ENCODE data around the gene MMAB. TPM values are rescaled to one million over a fixed set of nuclear protein-coding genes. Genes with fewer than 3 reads are reported as not detected.

The MMAB gene
- total RNA-seq, 1 experiment from 2014 or later = 22.2 TPM

DNA sequence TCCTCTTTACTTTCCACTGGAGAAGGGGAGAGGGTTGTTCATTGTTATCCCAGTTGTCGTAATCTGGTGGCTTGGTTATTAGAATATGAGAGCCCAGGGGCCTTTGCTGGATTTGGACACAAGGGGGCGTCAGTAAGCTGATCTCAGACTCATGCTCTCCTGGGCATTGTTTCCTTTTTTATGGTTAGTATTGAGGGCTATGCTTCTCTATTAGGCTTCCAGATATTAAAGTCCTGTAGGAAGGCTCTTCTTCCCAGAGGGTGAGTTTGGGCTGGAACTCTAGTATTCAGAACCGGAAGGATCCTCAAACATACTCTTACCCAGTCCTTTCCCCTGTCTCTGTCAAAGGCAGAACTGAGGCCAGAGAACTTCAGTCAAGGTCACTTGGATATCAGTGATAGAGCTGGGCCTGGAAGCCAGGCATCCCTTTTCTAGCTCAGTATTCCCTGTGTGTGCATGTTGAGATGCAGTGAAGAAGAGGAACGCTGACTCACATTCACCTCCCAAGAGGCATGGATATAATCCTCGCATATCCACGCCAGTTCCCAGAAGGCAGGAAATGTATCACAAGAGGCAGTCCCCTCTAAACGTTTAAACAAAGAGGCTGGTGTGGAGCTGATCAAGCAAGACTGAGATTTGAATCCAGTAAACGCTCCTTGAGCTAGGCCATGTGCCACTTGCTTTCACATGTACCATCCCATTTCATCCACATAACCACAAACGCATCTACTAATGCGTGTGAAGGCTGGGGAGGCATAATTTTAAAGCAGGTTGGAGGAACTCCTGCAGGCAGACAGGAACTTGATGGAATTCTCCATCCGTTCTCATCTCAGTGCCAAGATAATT lies 54.3 kb downstream of the MMAB start:
- H3K36me3 ChIP-seq = no peaks in the 10 kb centered on the region
- peaks cover 61% of the 10 kb centered on the region for H3K4me1 ChIP-seq
- peak; percentile 73 to 90 for DNase-seq
- peak overlapping the region; percentile 73 for H3K27ac ChIP-seq
- H3K27me3 ChIP-seq = no peaks in the 10 kb centered on the region
- no peak overlapping the region for H3K4me3 ChIP-seq
- no peaks in the 10 kb centered on the region for H3K9me3 ChIP-seq (replicated peaks)

DNA sequence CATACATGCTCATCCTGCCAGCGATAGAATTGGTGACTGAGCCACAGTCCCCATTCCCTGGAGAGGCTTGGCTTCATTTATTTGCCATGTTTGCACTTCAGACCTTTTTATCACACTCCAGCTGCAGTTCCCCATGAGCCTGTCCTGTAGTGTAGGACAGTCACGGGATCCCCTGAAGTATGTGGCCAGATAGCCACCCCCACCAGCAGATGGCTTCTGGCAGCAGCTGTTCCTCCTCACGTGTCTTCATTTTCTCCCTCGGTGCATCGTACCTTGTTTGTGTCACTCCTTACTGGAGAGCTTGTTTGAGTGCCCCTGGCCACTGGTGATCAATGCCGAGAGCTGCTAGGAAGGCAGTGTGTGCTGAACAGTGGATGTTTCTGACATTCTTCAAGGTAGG lies 55.7 kb downstream of the MMAB start:
- Histone ChIP-seq H3K27me3 (no peaks in the 10 kb centered on the region), H3K4me3 (no peak overlapping the region), H3K4me1 (peaks cover 48% of the 10 kb centered on the region), H3K9me3 (replicated peaks) (no peaks in the 10 kb centered on the region), H3K27ac (peak overlapping the region; percentile 73), H3K36me3 (no peaks in the 10 kb centered on the region)
- DNase-seq = peak; percentile 72 to 77

DNA sequence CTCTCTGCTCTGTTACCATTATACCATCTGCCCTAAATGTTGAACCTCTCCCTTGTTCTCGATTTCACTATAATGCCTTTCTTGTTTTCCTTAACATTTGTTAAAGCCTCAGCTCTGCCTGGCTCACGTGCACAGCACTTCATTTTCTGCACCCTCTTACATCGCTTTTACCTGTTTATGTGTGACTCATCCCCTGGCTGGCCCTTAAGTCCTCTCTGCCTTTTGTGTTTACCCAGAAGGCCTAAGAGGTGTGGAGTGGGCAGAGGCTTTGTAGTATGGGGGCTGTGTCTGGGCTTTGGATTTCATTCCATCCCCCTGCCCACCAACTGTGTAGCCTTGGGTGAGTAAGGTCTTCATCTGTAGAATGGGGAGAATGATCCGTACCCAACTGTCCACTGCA lies 59.3 kb downstream of the MMAB start:
- H3K27ac ChIP-seq = no peak overlapping the region
- no peaks in the 10 kb centered on the region for H3K27me3 ChIP-seq
- no peaks in the 10 kb centered on the region for H3K9me3 ChIP-seq (replicated peaks)
- H3K4me3 ChIP-seq = no peak overlapping the region
- H3K4me1 ChIP-seq = peaks cover 26% of the 10 kb centered on the region
- DNase-seq = no peak
- H3K36me3 ChIP-seq = peaks cover 4% of the 10 kb centered on the region

DNA sequence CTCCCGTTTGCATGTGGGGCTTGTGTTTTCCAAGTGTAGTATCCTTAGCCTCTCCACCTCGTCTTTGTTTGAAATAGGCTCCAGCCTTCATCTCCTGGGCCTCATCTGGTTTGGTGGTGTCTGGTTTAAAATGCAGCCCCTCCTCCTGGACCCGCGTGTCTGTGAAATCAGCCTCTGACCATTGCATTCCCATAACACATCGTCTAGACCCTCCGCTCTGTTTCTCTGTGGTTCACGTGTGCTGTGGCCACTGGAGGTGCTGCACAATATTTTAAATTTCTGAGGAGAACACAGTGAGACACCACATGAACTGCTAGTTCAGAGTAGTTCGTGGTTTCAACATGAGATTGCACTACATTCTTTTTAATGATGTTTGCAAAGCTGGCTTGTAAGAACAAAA lies 60.3 kb downstream of the MMAB start:
- Histone ChIP-seq H3K27me3 (no peaks in the 10 kb centered on the region), H3K4me3 (no peak overlapping the region), H3K27ac (no peak overlapping the region), H3K36me3 (peaks cover 4% of the 10 kb centered on the region), H3K4me1 (peaks cover 17% of the 10 kb centered on the region), H3K9me3 (replicated peaks) (no peaks in the 10 kb centered on the region)
- no peak for DNase-seq

DNA sequence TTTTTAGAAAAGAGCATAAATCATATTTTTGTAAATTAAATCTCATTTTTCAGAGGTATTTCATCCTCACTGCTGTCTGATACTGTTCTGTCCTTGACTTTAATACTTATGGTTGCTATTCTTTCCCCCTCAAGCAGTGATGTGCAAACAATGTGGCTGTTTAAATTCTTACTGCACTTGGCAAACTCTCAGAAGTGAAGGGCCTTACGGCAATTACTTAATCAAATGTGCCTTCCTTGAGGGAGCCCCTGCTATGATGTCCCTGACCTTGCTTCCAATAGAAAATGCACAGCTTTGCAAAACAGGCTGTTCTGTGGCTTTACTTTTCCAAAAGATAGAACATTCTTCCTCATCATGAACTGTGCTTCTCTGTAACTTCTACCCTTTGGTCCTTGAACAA lies 60.7 kb downstream of the MMAB start:
- Histone ChIP-seq H3K27me3 (no peaks in the 10 kb centered on the region), H3K4me1 (peaks cover 12% of the 10 kb centered on the region), H3K36me3 (peaks cover 4% of the 10 kb centered on the region), H3K9me3 (replicated peaks) (no peaks in the 10 kb centered on the region), H3K4me3 (no peak overlapping the region), H3K27ac (no peak overlapping the region)
- DNase-seq = no peak

DNA sequence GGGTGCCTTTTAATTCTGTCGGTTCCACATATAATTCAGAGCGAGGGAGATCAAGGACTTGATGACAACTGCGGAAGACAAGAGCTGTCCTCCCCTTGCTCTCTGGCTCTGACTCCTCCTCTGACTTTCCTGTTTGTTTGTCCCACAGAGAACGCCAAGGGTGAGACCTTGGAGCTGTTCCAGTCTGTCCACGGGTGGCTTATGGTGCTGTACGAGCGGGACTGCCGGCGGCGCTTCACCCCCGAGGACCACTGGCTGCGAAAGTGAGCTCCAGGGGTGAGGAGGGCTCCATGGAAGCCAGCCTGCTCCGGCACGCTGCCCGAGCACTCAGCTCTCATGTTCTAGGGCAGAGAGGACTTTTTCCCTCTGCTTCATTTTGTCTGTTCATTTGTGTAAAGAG lies 63.1 kb downstream of the MMAB start:
- H3K4me3 ChIP-seq = no peak overlapping the region
- H3K36me3 ChIP-seq = peaks cover 6% of the 10 kb centered on the region
- no peak overlapping the region for H3K27ac ChIP-seq
- H3K9me3 ChIP-seq (replicated peaks) = no peaks in the 10 kb centered on the region
- H3K27me3 ChIP-seq = no peaks in the 10 kb centered on the region
- peaks cover 3% of the 10 kb centered on the region; the same call in 1 of the 2 replicates for H3K4me1 ChIP-seq
- DNase-seq = no peak

DNA sequence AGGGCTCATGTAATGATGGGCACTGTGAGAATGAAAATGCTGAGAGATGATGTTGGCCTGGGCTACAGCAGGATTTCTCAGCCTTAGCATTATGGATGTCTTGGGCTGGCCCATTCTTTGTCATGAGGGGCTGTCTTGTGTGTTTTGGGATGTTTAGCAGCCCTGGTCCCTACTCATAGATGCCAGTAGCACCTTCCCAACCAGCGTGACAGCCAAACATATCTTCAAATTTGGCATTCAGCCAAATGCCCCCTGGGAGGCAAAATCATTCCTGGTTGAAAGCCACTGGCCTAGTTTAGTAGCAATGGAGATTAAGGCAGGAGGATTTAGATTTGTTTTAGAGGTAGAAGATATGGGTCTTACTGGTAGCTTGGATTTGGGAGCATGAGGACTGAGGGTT lies 69.2 kb downstream of the MMAB start:
- Histone ChIP-seq H3K36me3 (peaks cover 5% of the 10 kb centered on the region), H3K4me1 (peaks cover 25% of the 10 kb centered on the region; the same call in 1 of the 2 replicates), H3K4me3 (no peak overlapping the region), H3K9me3 (replicated peaks) (no peaks in the 10 kb centered on the region), H3K27ac (peak overlapping the region; percentile 64), H3K27me3 (no peaks in the 10 kb centered on the region)
- peak; percentile 79 to 86 for DNase-seq

Other genes with a start within 250 kb of the MMAB start
- gene MYO1H, start 225.6 kb downstream of the MMAB start, total RNA-seq (2014; rRNA removed; shearing (Covaris generic)) = not detected in 2 replicates
- gene KCTD10, start 96.2 kb downstream of the MMAB start, total RNA-seq (2014; rRNA removed; shearing (Covaris generic)) = 36.1 and 37.7 TPM in 2 replicates
- 17.6 and 19.0 TPM in 2 replicates for gene UBE3B, start 95.9 kb downstream of the MMAB start, total RNA-seq (2014; rRNA removed; shearing (Covaris generic))
- gene MVK, start 290 bp upstream of the MMAB start, total RNA-seq (2014; rRNA removed; shearing (Covaris generic)) = 17.3 and 18.7 TPM in 2 replicates
- 17.5 and 18.9 TPM in 2 replicates for gene FAM222A, start 140.3 kb upstream of the MMAB start, total RNA-seq (2014; rRNA removed; shearing (Covaris generic))

All from SJCRH30 (cell line).